Stimulated activated CD4-positive, alpha-beta T cell treated with anti-CD3 and anti-CD28 coated beads, Interleukin-1b, Interleukin-23, amount 100 ng/mL, for 48 hours (primary cell): Measurements from ENCODE around the gene SHISA7.
A peak's percentile ranks its signal among the peaks of the same experiment; 100 is the strongest.

Experiments
- DNase-seq: peaks from one replicate; pipeline ENCODE4 v3.0.0-alpha.2; 2020

SHISA7 gene

DNA sequence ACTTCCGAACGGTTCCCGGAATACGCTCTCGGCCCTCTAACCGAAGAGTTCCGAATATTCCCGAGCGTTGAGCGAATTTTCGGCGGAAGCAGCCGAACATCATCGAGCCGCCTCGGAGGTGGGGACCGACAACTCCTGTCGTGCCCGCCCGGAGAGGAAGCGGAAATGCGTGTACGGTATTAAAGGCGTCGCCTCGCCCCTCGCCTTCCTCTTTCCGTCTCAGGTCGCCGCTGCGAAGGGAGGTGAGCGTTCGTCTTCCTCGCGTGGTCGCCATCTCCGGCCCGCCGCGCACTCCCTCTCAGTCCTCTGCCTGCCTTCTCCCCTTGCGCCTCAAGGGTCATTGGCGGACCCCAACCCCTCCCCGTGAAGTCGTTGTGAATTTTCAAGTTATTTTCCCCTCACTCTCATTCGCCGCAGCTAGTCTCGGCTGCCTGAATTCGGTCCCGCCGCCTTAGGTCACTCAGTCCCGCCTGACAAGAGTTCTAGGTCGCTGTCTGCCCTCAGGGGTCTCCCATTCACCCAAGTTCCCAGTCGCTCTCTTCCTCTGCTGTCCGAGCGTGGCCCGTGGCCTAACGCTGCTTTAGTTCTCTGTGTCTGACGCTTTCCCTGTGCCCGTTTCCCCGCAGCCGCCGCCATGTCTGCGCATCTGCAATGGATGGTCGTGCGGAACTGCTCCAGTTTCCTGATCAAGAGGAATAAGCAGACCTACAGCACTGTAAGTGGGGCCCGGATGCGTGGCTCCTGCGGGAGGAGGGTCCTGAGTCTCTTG lies 57.2 kb downstream of the SHISA7 start, which contains the start of gene RPL28:
RPL28 (plus strand) TSS at position 209 of the 769 bp plus-strand sequence; CDS start at position 635, 426 bp downstream.
- peak; percentile 98 for DNase-seq

DNA sequence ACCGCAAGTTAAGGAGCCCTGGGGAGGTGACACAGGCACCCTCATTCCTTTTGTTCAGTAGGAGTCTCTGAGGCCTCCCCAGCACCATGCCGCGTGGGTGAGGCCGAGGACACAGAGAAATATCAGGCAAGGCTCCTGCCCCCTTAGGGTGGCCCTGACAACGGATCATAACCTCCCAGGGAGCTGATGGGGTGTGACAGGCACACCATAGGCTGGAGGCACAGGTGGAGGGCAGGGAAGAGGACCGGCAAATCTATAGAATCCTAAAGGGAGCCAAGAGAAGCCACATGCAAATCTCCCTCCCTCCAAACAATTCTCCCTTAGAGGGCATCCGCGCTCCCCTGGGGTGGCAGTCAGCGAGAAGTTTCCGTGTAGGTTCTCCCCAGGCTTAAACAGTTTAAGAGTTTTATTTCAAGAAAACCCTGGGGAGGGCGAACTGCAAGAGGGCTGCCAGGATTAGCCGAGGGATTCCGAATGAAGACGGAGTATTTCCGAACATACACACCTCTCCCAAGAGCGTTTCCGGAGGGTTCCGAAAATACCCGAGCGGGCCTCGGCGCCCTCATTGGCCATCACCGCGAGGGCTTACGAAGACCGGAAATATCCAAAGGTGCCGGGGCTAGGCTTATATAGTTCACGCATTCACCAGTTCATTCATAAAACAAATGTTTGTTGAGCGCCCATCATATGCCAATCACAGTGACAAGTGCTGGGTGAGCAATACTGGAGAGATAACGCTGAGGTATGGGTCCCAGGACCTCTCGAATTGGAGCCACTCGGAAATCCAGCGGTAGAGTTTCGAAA lies 58.0 kb downstream of the SHISA7 start:
- DNase-seq: peak; percentile 95

GRCh38 chr19:55384131-55384919 lies 58.8 kb downstream of the SHISA7 start, which contains the start of gene TMEM238:
TMEM238 (minus strand) TSS chr19:55384292; CDS start chr19:55384259, 33 bp downstream.
- DNase-seq: peak; percentile 31

DNA sequence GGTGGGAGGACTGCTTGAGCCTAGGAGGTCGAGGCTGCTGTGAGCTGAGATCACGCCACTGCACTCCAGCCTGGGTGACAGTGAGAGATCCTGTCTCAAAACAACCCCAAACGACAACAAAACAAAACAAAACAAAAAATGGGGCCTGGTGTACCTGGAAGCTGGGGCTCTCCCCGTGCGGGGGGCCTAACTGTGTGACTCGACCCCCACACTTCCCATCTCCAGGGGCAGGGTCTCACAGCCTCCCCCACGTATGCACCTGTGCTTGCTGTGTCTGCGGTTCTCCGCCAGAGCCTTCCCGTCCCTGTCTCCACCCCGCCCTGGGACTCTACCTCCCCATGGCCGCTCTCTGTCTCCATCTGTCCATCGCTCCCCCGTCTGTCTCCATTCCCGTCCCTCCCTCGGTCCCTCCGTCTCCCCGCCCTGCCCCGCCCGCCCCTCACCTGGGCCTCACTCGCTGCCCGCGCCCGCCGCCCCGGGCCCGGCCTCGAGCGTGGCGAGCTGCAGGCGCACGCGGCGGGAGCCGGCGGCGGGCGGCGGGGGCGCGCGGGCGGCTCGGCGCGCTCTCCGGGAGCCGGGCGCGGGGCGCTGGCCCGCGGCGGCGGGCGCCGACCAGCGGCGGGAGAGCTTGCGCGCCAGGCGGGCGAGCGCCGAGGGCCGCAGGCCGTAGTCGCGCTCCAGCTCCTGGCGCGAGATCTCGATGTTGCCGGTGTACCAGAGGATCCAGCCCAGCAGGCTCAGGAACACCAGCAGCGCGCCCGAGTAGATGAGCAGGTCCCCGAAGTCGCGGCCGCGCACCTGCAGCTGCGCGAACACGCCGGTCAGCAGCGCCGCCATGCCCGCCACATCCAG lies 59.6 kb downstream of the SHISA7 start:
- DNase-seq: peak; percentile 67

DNA sequence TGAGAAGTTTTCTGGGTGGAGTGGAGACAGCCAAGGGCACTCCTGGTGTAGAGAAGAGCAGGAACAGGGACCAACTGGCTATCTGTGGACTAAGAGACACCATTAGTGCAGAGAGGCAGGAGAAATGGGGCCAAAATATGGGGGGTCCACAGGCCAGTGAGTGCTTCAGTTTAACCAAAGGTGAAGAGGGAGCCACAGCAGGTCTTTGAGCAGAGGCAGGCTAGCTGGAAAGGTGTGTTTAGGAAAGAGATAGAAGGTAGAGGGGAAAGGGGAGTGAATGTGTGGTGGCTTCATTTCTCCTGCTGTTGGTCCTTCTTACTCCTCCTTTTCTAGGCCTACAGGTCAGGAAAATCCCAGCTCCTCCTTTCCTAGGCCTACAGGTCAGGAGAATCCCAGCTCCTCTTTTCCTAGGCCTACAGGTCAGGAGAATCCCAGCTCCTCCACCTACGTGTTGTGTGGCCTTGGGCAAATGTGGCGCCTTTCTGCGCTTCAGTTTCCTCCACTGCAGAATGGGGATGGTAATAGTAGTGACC lies 60.5 kb downstream of the SHISA7 start:
- DNase-seq: no peak

DNA sequence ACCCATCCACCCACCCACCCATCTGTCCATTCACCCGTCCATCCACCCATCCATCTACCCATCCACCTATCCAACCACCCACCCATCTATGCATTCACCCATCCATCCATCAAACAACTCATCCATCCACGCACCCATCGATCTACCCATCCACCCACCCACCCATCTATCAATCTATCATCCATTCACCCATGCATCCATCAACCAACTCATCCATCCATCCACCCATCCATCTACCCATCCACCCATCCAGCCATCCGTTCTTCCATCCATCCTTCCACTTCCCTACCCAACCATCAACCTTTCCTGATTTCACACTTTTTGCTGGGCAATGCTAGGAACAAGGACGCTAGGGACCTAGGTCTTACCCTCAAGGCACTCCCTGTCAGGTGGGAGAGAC lies 61.1 kb downstream of the SHISA7 start:
- no peak for DNase-seq

GRCh38 chr19:55379174-55379573 lies 63.9 kb downstream of the SHISA7 start:
- no peak for DNase-seq
